SW 1271 (cell line): ENCODE results near the gene MRPS23.
A peak's percentile ranks its signal among the peaks of the same experiment; 100 is the strongest.

Experiments used
- DNase-seq, 2 experiments: peaks; one replicate each; lab custom pipeline; 2025; lab: John Stamatoyannopoulos, UW

The MRPS23 gene

GRCh38 chr17:57838453-57838852, 11.4 kb downstream of the MRPS23 start:
- no peak for DNase-seq

- no peak for DNase-seq
Measured at GRCh38 chr17:57835333-57835900, 14.4 kb downstream of the MRPS23 start.

DNA sequence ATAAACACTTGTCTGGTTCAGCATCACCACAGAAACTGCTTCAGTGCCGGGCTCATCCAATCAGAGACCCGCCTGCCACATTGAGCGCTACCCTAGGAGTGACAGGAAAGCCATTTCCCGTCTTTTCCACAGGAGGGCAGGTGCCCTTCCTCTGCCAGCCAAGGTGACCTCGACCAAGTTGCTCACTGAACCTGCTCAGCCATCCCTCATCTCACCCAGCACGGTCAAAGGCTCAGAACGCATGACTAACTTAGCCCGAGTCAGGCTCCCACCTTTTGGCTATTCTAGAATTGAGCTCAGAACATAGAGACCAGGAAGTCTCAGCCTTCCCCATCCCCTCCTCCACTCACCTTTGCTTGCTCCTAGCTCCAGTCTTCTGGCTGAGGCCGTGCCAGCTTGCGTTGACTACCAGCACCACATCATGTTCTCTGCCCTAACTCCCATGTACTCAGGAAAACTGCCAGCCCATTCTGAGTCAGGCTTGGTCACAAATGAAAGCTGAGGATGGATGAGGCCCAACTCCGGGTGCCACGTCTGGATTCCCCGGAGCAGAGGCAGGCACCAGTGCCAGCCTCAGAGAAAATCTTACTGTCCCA, 15.6 kb downstream of the MRPS23 start:
- no peak for DNase-seq

GRCh38 chr17:57833179-57833939, 16.5 kb downstream of the MRPS23 start:
- peak in 1 of 2 experiments; percentile 25 for DNase-seq

DNA sequence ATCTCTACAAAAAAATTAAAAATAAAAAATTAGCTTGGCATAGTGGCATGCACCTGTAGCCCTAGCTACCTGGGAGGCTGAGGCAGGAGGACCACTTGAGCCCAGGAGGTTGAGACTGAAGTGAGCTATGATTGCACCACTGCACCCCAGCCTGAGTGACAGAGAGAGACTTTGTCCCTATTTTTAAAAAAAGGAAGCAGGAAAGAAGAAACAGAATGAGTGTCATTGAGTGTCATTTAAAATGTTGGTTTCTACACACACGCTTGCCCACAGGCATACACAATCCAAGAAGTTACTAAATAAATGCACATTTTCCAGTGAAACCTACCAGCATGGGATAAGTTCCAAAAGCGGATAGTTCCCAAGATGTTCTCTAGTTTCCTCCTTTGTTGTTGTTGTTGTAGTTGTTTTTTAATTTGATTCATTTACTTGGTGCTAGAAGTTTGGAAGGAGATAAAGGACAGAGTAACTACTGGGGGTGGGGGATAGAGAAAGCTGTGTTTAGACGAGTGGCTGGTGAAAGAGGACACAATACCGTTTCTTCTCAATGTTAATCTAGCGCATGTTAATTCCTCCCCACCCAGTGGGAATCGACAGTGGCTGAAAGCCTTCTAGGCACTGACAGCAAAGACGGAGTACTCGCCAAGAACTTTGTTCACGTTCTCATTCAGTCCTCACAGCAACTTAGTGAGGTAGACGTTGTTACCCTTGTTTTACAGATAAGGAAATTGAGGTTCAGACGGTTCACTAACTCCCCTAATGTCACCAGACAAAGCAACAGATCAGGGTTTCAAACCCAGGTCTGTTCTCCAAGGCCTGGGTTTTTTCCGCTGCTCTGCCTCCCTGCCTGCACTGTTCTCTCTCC, 17.3 kb downstream of the MRPS23 start:
- DNase-seq = no peak

DNA sequence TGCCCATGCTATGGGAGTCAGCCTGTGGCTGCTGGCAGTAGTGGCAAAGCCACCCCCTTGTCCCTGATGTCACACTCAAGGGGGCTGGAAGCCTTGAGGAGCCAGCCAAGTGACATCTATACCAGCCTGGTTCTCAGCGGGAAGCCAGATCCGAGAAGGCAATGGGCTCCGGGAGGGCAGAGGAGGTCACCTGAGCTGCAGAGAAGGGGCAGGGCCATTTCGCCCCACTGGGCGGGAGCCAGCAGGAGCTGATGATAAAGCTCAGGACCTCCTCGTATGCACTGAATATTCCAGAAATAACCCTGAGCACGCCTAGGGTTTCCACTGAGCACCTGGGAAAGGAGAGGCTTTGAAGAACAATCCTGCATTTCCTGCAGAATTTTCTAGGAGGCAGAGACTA, 19.0 kb downstream of the MRPS23 start:
- no peak for DNase-seq

DNA sequence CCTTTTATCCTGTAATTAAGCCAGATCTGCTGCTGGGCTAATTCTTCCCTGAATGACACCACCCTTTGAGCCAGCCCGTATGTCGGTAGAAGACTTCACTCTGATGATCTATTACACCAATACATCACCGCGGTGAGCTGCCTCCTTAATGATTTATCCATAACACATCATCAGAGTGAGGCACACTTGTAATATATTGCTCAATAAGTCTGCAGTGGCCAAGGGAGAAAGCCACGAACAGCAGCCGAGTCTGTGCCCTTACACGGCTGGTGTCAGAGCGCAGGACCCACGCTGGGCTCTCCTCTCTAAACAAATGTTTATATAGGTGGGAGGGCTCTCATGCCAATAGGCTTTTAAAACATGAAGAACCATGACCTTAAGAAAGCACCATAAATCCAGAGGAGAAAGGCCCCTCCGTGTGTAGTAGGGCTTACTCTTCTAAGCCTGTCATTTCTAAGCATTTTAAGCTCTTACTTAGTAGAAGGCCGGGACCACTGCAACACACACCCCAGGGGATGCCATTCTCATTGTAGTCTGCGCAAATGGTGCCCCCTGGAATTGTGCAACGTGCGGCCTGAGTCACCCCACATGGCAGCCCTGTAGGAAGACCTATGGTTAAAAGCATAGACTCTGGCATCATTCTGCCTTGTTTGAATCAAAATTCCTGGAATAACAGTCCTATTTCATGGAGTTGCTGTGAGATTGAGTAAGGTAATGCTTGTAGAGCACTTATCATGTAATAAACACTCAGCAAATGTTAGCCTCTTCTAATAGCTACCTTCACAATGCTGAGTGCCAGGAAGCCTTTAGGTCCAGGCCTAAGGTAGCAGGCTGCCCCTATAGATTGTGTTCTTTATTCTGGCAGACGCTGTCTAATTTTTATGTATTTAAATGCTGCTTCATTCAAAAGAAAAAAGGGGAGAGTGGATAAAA, 26.1 kb downstream of the MRPS23 start:
- DNase-seq = no peak

GRCh38 chr17:57819867-57820266, 30.0 kb downstream of the MRPS23 start:
- no peak for DNase-seq

- DNase-seq = no peak
Measured at GRCh38 chr17:57819285-57819684, 30.6 kb downstream of the MRPS23 start.

- no peak for DNase-seq
Measured at GRCh38 chr17:57818066-57818465, 31.8 kb downstream of the MRPS23 start.

DNA sequence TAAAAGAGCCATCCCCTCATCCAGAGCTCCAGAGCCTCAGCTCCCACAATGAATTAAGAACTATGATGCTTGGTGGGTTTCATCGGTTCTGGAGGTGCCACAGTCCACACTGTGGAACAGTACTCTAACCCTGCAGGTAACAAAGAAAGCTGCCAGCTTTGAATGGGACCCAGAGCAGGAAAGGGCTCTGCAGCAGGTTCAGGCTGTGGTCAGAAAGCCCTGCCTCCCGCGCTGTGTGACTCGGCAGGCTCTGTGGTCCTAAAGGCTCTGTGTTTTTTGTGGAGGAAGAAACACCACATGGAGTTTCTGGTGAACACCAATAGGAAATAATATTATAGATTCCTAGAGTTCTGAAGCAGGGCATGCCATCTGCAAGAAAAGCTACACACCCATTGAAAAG, 32.5 kb downstream of the MRPS23 start:
- no peak for DNase-seq

DNA sequence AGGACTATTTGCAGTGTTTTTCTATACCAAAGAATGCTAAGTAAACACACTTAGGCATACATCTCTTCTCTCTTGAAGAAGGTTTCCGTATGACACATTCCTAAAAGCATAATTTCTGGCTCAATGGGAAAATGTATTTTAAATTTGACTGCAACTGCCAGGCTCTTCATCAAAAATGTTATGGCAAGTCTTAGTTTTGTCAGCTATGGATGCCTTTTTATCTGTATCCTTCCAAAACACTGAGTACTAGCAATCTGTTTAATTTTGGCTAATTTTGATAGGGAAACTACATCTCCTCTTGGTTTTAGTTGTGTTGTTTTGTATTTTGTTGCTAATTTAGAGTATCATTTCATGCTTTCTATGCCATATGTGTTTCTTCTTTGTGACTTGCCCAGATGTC, 35.4 kb downstream of the MRPS23 start:
- no peak for DNase-seq

DNA sequence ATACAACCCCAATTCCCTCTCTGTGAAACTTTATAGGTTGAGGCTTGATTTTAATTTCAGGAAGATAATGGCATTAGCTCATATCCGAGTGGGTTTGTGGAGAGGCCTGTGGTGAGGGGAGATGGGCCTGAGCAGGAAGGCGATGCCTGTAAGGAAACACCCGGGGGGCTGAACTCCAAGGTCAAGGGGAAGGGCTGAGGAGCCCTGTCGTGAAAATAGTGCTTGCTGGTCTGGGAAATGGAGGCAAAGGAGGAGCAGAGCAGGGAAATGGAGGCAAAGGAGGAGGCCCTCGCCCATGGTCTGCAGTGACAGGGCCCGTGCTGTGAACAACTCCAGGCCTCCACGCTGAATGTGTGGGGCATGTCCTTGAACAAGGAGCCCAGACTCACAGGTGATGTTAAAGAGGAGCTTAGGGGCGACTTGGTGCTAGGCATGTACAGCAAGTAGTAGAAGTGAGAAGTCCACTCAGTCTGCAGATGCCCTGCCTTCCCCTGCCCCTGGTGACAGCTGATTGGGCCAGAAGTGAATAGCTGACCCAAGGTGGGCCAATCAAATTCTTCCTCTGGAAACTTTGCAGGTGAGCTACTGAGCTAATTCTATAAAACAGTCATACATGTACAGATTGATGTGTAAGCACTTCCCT, 38.1 kb downstream of the MRPS23 start:
- no peak for DNase-seq

- no peak for DNase-seq
Measured at GRCh38 chr17:57810721-57811637, 38.9 kb downstream of the MRPS23 start.

- no peak for DNase-seq
Measured at GRCh38 chr17:57809879-57810278, 40.0 kb downstream of the MRPS23 start.

GRCh38 chr17:57808882-57809281, 41.0 kb downstream of the MRPS23 start:
- no peak for DNase-seq

DNA sequence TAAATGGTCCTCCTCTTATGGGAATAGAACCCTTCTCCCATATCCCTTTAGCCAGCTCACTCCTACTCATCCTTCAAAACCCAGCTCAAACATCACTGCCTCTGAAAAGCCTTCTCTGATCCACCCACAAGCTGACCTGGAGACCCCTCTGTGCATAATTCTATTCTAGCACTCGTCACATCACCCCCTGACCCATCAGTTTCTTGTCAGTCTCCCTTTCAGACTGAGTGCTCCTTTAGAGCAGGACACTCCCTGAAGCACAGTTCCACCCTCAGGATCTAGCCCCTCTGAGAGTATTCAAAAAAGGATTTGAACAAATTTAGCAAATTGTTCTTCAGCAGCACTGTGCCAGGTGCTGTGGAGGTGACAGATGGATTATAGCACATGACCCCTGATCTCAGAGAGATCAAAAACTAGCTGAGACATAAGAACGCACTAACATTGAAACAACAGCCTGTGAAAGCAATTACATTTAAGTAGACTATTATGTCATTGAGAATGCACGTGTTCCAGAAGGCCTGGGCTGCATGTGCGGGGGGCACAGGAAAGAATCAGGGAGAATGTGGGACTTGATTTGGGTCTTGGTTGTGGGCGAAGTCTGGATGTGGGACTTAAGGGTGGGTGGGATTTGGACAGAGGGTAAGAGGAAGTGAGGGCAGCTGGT, 43.5 kb downstream of the MRPS23 start:
- DNase-seq = no peak

DNA sequence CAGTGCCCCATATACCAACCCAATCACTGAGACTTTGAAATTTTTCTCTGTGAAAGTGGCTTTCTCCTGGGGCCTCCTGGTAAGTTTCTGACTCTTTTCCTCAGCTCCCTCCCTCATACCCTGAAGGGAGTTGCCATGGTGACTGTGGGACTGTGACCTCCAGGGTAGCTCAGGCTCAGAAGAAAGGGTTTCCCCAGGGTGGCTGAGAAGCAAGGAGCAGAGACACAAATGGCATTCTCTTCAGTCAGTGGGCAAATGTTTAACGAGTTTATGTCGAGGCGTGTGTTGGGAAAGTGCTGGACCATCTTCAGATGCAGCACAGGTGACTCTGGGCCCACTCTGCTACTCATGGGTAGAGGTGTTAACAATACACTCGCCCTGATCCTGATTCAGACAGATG, 46.8 kb downstream of the MRPS23 start:
- no peak for DNase-seq

DNA sequence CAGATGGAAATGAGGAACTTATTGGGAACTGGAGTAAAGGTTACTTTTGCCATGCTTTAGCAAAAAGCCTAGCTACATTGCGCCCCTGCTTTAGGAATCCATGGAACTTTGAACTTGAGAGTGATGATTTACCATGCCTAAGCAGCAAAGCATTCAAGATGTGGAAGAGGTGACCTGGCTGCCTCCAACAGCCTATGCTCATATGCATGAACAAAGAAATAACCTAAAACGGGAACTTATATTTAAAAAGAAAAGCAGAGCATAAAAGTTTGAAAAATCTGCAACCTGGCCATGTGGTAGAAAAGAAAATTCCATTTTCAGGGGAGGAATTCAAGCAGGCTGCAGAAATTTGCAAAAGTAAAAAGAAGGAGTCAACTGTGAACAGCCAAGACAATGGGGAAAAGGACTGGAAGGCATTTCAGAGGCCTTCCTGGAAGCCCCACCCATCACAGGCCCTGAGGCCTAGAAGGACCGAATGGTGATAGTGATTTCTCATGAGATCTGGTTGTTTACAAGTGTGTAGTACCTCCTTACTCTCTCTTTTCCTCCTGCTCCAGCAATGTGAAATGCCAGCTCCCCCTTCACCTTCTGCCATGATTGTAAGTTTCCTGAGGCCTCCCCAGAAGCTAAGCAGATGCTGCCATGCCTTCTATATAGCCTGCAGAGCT, 48.7 kb downstream of the MRPS23 start:
- DNase-seq = no peak
